Inflammatory macrophage (primary cell): ENCODE data around the gene ZNF451.

Experiments used
- DNase-seq, 2 donors: peaks; one replicate each; pipeline ENCODE4 v3.0.0-alpha.2; 2020 to 2022

ZNF451 gene

DNA sequence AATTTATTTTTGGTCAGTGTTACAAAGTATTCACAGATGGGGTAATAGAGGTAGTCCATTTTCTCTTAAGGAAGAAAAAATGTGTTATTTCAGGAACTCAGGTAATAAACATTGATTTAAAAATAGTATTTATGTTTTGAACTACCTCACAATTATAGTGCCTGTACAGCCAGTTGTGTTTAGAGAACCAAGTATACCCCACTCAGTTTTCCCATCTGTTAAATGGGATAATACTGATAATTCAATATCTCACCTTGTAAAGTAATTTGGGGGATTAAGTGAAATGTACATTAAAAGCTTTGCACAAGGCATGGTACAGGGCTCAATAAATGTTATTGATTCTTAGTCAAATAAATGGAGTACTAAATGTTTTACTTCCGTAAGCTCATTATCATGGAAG, 4.7 kb downstream of the ZNF451 start:
- DNase-seq: no peak

DNA sequence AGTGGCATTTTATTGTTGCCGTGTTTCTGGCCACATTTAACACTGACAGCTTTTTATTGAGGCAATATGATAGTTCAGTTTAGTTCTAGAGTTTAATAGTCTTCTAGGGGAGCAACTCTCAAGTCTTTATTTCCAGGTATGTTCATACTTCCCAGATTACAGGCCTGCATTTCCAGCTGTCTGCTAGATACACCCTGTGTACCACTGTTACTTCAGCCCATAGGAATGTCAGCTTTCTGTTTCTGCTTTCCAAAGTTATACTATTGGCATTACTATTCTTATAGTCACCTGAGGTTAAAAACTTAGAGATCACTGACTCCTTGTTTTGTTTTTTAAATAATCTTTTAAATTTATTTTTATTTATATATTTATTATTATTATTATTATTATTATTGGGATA, 7.6 kb downstream of the ZNF451 start:
- DNase-seq: no peak

DNA sequence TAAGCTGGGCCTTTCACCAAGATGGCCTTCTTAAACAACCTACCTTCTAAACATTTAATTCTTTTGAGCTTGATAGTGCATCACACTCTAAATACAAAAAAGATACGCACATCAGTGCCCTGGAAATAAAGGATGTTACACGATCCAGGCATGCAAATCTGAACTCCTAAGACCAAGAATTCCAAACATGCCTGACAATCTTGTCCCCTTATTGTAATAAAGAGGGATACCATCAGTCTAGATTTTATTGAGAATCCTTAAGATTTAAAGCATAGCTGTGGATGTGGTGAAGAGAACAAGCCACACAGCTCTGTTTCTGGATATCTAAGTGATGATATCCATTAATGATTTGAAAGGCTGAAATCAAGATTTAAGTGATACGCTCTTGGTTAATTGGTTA, 13.0 kb downstream of the ZNF451 start:
- no peak for DNase-seq

DNA sequence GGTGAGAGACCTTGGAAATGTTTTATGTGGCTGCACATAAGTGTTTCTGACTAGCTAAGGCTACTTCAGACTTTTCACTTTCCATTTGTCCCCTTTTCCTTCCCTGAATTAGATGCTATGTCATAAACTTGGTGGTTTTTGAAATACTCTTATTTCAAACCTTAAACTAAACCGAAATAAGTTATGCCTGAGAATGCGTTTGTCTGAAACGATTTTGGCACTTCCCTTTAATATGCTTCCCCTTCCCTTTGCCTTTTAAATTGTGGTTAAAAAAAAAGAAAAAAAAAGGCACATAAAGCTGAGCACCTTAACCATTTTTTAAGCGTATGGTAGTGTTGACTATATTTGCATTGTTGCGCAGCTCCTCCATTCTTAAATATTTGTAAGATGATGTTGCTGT, 14.3 kb downstream of the ZNF451 start:
- peak; percentile 10 to 60 for DNase-seq

DNA sequence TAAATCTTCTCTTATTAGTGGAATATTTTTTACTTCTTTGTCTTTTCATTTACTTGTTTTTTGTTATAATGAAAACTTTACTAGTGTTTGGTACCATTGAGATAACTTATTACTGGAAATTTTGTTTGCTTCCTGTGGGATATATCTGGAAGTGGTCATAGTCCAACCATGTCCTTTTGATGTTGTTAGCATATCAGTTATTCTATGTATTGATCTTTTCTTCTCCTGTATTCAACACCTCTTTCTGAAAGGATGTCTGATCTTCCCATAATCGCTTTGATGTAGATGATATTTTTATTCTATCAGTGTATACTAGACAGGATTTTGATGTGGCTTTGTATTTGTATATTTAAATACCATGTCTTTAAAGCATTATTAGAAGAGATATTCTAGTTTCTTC, 17.0 kb downstream of the ZNF451 start:
- no peak for DNase-seq

DNA sequence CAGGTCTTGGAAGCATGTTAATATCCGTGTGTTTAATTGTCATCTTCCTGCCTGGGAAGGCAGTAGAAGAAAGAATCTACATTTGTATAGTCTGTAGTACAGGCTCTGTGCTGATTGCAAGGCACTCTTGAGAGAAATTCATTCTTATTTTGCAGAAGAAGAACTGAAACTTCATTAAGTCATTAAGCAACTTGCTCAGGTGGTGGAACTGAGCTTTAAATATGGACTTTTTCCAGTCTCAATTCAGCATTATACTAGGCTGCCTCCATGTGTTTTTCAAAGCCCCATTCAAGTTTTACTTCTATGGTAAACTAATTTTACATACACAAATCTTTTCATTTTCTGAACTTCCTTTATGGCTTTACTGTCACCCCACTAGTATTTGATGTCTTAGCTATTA, 18.7 kb downstream of the ZNF451 start:
- peak; percentile 52 to 65 for DNase-seq

DNA sequence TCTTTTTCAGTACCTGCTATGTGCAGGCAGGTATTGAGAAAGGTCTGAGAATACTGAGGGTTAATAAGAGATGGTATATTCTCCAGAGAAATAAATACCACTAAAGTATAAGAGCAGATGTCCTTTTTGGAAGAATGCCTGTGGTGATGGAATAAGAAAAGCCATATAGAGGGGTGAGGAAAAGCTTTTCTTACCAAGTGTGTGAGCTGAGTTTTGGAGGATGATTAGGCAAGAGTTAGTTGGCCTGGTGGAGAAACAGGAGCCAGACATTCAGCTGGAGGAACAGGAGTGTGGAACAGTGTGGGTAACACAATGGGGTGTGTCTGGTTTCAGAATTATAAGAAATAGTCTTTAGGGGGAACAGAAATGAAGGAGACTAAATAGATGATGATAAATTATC, 19.9 kb downstream of the ZNF451 start:
- no peak for DNase-seq

DNA sequence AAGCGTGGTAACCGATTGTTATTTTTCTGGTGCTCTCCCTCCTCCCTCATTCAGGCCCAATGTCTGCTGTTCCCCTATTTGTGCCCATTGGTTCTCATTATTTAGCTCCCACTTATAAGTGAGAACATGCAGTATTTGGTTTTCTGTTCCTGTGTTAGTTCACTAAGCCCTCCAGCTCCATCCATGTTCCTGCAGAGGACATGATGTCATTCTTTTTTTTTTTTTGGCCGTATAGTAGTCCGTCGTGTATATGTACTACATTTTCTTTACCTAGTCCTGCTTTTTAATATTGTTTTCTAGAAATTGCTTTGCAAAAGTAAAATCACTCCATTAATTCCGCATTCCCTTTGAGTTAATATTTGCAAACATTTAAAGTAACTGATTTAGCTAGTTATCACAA, 23.1 kb downstream of the ZNF451 start:
- no peak for DNase-seq

DNA sequence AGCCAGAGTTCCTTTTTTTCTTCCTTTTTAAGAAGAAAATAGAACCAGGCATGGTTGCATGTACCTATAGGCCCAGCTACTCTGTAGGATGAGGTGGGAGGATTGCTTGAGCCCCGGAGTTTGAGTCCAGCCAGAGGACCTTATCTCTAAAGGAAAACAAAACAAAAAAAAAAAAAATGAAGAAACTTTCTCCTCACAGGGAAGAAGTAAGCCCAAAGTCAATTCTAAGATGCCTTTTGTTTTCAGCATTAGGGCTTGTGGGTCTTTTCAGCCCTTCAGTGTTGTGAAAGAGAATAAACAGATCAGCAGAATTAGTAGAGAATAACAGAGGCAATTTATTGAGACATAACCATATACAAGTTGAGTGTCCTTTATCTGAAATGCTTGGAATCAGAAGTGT, 26.8 kb downstream of the ZNF451 start:
- no peak for DNase-seq

DNA sequence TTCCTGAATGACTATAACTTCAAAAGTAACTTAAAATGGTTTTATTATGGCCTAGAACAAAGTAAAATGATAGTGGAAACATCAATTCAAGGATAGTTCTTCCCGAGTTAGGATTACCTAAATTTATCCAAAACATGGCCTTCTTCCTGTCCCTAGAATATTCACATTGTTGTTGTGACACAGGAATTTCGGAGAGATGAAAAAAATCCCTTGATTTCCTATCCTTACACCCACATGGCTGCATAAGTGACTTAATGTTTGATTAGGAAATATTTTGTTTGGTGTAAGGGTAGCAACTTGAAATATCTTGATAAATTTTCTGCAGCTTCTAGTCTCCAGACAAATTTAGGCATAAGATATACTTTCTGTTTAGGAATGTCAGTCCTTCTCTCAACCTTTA, 27.8 kb downstream of the ZNF451 start:
- peak in 1 of 2 donors; percentile 9 for DNase-seq

DNA sequence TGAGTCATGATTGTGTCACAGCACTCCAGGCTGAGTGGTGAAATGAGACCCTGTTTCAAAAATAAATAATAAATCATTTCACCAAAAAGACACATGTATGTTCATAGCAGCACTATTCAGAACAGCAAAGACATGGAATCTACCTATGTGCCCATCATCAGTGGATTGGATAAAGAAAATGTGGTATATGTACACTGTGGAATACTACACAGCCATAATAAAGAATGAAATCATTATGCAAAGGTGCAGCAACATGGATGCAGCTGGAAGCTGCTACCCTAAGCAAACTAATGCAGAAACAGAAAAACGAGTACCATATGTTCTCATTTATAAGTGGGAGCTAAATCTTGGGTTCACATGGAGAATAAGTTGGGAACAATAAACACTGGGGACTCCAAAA, 33.1 kb downstream of the ZNF451 start:
- DNase-seq: no peak

DNA sequence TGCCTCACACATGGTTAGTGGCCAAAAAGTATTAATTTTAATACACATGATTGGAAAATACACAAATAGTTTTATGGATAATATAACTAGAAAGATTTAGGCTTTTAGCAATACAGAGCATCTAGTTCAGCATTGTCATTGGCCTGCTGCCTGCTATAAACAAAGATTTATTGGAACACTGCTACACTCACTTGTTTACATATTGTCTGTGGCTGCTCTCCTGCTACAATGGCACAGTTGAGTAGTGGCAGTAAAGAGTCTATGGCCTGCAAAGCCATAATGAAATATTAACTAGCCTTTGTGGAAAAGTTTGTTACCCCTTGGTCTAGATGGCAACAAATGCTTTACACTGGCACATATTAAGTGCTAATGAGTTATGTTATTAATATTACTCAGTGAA, 37.8 kb downstream of the ZNF451 start:
- no peak for DNase-seq

DNA sequence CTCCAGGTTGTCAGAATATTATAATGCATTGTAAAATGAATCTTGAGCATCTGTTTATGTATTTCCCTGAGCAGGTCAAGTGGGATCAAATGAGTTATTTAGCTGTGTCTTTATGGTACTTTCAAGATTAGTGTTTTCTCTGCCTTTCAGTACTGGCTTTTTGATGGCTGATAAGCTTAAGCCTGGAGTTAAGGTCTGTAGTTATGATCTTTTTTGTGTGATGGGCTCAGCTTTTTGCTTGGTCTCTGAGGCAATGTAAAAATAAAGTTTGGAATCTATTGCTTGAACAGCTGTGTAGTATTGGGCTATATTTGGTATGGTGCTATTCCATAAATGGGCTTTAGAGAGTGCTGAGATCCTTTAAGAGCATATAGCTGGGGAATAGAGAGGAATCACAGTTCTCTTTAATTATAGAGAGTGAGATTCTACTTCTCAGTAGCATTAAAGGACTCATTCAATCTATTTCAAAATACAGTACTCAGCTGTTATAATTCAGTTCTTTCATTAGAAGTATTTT, 40.7 kb downstream of the ZNF451 start:
- no peak for DNase-seq

DNA sequence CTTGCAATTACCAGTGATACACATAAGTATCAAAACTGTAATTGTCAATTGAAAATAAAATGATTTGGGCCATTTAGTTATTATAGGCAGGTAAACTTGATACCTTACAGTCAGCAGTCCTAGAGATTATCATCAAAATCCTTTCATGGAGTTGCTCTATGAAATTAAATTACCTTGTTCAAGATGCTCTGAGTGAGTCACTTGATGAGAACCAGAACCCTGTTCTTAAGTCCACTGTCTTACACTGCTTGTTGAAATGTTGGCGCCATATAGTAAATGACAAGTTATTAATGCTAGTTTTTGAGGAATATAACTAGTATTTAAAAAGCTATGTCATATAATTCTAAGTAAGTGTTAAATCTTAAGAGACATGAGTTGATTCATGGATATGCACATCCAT, 45.0 kb downstream of the ZNF451 start:
- DNase-seq: no peak

DNA sequence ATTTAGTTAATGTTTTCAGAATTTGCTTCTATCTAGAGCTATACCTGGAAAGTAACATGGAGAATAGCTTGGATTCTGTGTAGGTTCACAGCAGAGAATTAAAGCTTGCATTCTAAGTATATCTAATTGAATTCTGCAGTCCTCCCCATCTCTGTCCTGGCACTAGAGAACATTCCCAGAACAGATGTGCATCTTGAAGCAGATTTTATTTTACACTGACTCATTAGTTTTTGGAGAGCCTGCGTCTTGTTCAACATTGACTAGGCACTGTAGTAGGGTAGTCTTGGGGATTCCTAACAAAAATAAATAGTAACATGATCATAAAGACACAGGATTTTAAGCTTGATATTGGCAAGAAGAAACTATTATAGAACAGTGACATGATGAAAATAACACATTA, 45.9 kb downstream of the ZNF451 start:
- DNase-seq: no peak

DNA sequence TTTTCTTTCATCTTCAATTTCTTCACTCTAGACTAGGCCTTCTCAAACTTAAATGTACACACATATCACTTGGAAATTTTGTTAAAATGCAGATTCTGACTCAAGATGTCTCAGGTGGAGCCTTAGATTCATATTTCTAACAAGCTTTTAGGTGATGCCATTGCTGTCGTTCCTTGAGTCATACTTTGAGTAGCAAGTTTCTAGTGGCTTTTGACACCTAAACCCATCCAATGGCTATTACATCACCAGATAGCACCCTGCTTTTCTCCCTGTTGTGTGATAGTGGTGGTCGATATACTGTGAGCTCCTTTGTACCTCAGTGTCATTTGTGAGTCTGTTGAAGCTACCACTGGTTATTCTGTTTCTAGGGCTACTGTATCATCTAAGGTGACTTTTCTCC, 47.4 kb downstream of the ZNF451 start:
- no peak for DNase-seq

DNA sequence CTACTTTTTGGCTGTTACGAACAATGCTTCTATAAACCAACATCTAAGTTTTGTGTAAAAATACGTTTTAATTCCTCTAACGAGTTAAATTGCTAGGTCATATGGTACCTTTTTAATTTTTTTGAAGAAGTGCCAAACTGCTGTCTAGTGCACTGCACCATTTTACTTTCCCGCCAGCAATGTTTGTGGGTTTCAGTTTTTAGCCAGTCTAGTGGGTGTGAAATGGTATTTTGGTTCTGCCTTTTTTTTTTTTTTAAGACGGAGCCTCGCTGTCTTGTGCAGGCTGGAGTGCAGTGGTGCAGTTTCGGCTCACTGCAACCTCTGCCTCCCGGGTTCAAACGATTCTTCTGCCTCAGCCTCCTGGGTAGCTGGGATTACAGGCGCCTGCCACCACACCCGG, 48.0 kb downstream of the ZNF451 start:
- no peak for DNase-seq

DNA sequence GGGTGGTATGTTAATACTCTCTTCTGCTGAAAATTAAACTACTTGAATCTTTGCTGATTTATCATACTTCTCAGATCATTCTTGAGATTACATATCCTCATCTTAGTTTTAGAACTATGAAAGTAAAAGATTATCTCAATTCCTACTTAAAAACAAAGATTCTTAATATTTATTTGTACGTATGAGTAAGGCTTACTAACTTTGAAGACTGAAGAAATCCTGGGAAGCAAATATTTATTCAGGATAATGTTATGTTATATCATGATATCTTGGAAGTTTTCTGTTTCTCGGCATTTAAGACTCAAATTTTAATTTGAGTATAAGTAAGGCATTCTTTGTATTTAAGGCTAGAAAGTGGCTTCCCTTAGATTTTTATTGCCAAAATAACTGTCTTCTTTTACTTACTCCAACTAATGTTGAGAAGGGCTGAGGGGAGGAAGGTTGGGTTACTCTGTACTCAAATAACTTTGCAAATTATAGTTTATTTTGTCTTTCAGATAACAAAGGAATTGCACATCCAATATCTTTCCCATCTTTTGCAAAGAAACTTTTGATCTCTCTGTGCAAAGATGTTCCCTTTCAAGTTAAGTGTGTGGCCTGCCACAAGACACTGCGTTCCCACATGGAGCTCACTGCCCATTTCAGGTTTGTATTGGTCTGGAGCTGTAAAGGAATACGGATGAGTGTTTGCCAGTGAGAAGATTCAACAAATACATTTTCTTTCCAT, 51.6 kb downstream of the ZNF451 start:
- DNase-seq: no peak

DNA sequence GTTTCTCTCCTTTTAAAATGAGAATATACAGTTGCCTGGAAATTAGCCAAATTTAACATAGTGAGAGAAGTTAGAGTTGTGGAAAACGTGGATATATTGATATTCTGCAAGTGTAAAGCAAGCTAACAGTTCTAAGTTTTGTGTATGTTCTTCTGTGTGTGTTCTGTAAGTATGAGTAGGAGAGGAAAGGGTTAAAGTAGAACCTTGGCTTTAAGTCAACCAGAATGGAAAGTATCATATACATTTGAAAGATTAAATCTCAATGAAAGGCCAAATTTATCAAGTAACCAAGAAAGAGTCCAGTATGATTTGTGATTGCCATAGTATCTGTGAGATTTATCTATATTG, 52.2 kb downstream of the ZNF451 start:
- DNase-seq: no peak

DNA sequence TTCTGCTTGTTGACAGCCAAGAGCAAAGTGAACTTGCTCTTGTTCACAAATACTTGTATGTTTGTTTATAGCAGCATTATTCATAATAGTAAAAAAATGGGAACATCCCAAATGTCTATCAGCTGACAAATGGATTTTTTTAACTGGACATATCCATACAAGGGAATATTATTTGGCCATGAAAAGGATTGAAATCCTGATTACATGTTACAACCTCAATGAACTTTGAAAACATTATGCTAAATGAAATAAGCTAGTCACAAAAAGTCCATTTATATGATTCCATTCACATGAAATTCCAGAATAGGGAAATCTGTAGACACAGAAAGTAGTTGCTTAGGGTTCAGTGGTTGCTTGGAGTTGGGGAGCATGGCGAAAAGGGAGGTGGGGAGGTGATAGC, 53.7 kb downstream of the ZNF451 start:
- no peak for DNase-seq

DNA sequence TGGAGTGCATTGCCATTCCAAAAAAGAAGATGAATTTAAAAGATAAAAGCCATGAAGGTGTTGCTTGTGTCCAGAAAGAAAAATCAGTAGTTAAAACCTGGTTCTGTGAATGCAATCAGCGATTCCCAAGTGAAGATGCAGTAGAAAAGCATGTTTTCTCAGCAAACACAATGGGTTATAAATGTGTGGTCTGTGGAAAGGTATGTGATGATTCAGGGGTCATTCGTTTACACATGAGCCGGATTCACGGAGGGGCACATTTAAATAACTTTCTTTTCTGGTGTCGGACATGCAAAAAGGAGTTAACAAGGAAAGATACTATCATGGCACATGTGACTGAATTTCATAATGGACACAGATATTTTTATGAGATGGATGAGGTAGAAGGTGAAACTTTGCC, 57.4 kb downstream of the ZNF451 start:
- no peak for DNase-seq

DNA sequence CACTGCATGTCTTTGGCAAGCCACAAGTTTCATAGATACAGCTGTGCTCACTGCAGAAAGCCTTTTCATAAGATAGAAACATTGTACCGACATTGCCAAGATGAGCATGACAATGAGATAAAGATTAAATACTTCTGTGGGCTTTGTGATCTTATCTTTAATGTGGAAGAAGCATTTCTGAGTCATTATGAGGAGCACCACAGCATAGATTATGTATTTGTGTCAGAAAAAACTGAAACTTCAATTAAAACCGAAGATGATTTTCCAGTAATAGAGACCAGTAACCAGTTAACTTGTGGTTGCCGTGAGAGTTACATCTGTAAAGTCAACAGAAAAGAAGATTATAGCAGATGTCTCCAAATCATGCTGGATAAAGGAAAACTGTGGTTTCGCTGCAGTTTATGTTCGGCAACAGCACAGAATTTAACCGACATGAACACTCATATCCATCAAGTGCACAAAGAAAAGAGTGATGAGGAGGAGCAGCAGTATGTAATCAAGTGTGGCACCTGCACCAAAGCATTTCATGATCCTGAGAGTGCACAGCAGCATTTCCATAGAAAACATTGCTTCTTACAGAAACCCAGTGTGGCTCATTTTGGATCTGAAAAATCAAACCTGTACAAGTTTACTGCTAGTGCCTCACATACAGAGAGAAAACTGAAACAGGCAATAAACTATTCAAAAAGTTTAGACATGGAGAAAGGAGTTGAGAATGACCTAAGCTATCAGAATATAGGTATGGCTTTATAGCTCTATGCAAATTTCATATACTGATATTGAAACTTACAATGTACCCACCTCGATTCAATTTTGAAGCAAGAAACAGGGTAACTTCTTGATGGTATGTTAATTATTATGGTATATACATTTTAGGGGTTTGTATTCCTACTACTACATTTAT, 58.2 kb downstream of the ZNF451 start:
- no peak for DNase-seq

DNA sequence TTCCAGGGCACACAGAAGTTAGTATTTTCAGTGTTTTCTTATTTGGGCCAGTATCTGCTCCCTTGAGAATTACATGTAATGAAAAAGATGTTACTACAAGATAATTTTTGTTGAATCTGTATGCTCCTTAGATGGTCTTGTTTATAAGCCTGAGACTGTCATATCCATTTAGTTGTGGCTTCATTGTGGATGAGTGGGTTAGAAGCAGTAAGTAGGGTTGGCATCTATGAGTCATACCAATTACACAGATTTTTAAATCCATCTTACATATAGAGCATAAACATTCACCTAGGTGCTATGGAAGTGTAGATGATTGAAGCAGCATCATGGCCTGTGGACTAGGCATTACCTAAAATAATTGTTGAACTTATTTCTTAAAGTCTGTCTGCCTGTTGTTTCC, 68.7 kb downstream of the ZNF451 start:
- no peak for DNase-seq

DNA sequence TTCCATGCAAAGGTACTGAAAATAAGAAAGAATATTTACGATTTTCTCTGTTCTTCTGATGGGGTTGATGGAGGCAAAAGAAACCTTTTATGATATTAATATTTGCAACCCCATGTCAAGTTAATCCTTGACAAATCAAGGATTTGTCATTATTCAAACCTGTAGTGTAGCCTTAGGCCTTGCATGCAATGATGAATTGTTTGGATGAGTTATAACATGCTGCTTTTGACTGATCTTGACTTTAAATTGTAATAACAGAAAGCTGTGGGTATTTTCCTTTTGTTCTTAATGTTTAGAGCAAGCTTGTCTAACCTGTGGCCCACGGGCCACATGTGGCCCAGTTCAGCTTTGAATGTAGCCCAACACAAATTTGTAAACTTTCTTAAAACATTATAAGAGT, 69.1 kb downstream of the ZNF451 start:
- DNase-seq: no peak
